ENCODE data around the gene TSPAN13.
A peak's percentile ranks its signal among the peaks of the same experiment; 100 is the strongest.
"Not testable (repeated sequence)": the region's sequence is repeated elsewhere in the genome, so short reads cannot be mapped to it uniquely, and the experiment has no call there.

The TSPAN13 gene

DNA sequence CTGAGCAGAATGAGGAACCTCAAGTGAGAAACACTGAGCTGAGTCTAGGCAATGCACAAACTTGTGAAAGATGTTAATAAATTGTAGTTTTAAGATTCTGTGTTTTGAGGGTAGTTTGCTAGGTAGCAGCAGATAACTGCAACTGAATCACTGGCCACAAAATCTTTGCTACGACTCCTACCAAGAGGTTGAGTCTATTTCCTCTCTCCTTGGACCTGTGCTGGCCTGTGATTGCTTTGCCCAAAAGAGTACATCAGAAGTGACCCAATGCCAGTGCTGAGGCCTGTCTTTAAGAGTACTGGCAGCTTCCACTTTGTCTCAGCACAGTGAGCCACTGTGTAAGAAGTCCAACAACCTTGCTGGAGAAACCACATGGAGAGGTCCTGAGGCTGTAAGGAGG lies 11.9 kb upstream of the TSPAN13 start:
- DNase-seq: no peak

- DNase-seq: no peak
These were observed 11.0 kb upstream of the TSPAN13 start for GRCh38 chr7:16742547-16742946.

DNA sequence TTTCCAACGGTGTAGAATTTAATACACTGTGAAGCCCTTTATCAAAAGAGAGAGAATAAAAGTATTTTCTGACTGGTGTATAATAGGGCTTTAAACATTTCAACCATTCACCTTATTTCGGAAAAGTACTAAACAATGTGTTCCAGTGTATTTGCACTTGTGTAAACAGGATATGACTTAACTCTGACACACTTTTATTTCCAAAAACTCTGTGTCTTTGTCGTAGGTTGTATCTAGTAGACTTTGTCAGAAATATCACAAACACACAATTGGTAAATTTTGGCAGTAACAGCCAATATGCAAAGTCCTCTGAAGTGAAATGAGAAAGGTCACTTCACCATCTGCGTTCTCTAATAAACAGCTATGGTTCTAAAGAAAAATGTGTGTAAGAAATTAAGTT lies 10.3 kb upstream of the TSPAN13 start:
- no peak for DNase-seq

- DNase-seq: no peak
These were observed 8.9 kb upstream of the TSPAN13 start for GRCh38 chr7:16744518-16745250.

DNA sequence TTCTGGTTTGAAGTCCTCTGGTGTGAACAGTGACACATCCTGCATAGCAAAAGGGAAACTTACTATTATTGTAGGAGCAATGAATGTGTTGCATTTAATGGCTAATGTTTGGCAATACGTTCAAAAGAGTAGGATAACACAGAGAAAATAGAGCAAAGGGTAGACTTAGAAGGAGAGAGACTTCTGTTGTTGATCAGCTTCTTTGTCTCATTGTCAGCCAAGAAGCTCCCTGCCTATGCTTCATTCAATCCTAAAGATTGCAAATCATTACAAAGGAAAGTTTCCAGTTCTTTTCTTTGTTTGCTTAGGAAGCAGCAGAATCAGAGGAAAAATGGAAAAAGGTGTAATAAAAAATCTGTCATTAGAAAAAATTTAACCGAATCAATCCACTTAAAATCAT lies 7.9 kb upstream of the TSPAN13 start:
- no peak for DNase-seq

GRCh38 chr7:16747102-16747501 lies 6.5 kb upstream of the TSPAN13 start:
- DNase-seq: no peak

GRCh38 chr7:16753932-16754855 lies 639 bp downstream of the TSPAN13 start:
- peak; percentile 11 for DNase-seq

GRCh38 chr7:16754856-16755317 lies 1.3 kb downstream of the TSPAN13 start:
- no peak for DNase-seq

GRCh38 chr7:16755397-16755796 lies 1.8 kb downstream of the TSPAN13 start:
- no peak for DNase-seq

DNA sequence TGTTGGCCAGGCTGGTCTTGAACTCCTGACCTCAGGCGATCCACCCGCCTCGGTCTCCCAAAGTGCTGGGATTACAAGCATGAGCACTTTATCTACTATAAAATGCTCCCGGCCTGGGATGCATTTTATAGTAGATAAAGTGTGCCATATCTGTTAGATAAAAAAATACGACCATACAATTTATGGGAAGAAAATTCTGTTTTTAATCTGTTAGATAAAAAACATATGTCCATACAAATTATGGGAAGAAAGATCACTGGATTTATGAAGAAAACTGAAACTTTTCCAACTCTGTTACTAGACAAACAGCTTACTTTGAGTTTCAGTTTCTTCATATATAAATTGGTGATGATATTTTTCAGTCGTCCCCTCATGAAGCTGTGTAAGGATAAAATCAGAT lies 4.5 kb downstream of the TSPAN13 start:
- no peak for DNase-seq

GRCh38 chr7:16758631-16759611 lies 5.4 kb downstream of the TSPAN13 start:
- no peak for DNase-seq

- no peak for DNase-seq
These were observed 6.3 kb downstream of the TSPAN13 start for GRCh38 chr7:16759840-16760239.

DNA sequence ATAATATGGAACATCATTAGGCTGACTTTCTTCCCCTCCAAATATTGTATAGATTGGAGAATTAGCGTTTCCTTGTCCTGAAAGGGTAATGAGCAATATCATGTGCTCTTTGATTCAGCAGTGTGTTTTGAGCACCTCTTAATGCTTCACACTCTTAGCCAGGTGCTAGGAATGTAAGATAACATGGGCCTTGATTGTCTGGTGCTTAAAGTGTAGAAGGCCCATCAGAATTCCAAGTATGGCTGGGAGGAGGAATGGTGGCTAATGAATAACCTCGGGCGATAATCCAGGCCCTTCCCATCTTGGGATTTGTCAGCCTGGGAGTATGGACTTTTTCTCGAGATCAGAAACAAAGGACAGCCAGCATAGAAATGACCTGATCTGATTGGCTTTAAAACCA lies 8.6 kb downstream of the TSPAN13 start:
- DNase-seq: no peak

DNA sequence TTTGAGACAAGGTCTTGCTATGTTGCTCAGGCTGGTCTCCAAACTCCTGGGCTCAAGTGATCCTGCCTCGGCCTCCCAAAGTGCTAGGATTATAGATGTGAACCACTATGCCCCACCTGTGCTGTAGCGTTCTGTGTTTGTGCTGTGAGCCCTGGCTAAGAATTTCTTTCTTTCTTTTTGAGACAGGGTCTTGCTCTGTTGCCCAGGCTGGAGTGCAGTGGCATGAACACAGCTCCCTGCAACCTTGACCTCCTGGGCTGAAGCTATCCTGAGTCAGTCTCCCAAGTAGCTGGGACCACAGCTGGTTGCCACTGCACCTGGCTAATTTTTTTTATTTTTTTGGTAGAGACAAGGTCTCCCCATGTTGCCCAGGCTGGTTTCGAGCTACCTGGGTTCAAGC lies 11.4 kb downstream of the TSPAN13 start:
- no peak for DNase-seq

GRCh38 chr7:16765436-16765859 lies 11.9 kb downstream of the TSPAN13 start:
- DNase-seq: no peak

DNA sequence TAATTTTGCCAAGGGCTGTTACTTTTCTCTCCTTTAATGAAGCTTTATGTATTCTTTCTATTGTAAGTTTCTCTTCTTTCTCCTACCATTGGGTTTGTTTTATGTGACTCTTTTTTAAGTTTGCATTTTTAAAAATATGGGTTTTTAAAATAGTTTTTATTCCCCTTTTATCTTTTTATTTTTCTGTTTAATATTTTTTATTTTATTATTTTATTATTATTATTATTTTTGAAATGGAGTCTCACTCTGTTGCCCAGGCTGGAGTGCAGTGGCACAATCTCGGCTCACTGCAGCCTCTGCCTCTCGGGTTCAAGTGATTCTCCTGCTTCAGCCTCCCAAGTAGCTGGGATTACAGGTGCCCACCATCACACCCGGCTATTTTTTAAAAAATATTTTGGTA lies 16.4 kb downstream of the TSPAN13 start:
- not testable (repeated sequence) for DNase-seq

DNA sequence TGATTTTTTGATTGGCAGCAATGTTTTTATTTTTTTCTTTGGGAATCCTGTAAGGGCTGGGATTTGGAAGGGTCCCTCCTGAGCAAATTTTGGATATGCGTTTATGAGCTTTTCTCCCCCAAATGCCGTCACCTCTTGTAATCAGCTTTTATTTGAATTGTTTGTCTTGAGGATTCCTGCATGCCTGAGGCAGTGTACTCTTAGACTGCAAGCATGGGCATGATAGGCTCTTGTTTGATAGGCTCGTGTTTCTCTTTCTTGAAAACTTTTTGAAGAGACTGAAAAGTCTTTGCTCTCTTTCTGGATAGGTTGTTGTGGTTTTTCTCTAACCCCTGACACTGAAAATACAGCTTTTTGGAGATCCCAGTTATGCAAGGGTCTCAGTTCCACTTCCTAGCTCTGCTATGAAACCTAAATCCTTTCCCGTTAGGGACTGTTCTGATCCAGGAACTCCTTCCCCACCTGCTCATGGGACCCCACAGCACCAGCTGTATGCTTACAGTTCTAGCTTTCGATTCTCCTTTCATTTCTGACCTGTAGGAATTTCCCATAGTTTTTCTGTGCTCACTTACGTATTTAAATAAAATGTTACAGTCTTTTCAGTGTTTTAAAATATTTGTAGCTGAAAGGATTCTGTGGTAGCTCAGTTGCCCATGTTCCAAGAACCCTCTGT lies 17.2 kb downstream of the TSPAN13 start:
- no peak for DNase-seq

- DNase-seq: no peak
These were observed 19.8 kb downstream of the TSPAN13 start for GRCh38 chr7:16773326-16773725.

- no peak for DNase-seq
These were observed 20.3 kb downstream of the TSPAN13 start for GRCh38 chr7:16773884-16774283.

- no peak for DNase-seq
These were observed 20.7 kb downstream of the TSPAN13 start for GRCh38 chr7:16774294-16774693.

DNA sequence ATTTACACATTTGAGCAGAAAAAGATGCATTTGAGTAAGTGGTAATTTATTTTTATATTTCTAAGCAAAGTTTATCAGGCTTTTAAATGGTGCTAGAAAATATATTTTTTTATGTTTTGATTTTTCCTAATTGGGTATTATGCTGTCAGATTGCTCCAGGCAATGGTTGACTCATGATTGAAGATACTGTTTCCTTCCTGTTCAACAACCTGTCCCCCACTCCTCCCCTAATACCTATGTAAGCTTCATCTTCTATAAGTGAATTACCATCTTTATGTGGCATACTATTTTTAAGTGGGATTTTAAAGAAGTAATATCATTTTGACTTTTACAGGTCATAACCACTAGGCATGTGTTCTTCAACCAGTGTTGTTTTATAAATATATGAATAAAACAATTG lies 21.4 kb downstream of the TSPAN13 start:
- no peak for DNase-seq

DNA sequence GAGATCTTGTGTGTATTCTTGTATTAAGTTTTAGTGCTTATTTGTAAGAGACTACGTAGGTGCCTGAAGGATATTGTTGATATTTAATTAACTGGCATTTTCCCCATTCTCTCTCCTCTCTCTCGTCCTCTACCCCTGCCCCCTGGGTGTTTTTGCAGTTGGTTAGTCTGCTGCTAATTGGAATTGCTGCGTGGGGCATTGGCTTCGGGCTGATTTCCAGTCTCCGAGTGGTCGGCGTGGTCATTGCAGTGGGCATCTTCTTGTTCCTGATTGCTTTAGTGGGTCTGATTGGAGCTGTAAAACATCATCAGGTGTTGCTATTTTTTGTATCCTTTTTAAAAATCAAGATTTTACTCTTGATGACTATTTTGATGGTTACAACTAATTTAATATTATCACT lies 22.5 kb downstream of the TSPAN13 start:
- no peak for DNase-seq

Measured in NCI-H1436 (cell line).